GM19099 (cell line): Measurements from ENCODE around the gene ATPAF1.

Experiments used
- POLR2A ChIP-seq: IDR thresholded peaks from 3 replicates; pipeline ENCODE4 v1.6.1; 2011; ENCODE audit warnings: low read depth; ENCODE audit not compliant: insufficient read length; ENCODE audit errors: extremely low read depth

The ATPAF1 gene

DNA sequence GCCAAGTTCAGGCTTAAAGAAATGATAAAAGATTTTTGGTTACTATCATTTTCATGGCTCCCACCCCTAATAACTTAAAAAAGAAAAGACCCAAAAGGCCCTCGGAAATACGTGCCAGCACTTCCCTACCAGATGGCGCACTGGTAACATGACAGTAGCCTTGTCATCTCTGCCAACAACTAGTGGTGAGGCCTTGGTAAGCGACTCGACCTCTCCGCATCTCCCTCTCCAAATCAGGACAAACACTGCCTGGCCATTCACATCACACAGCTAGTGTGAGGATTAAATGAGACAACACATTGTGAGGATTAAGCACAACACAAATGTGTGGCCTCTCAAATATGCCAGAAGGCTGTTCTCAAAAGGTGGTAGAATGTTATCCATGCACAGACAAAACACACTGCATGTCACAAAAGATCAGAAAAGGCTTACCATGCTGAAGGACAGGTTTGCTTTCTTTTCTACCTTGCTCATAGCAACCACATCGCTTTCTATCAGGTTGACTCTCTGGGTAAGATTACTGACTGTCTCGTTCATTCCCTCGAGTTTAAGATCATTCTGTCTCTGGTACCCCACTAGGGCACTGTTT is 19.9 kb upstream of the ATPAF1 start:
- no peak for TF ChIP-seq POLR2A

DNA sequence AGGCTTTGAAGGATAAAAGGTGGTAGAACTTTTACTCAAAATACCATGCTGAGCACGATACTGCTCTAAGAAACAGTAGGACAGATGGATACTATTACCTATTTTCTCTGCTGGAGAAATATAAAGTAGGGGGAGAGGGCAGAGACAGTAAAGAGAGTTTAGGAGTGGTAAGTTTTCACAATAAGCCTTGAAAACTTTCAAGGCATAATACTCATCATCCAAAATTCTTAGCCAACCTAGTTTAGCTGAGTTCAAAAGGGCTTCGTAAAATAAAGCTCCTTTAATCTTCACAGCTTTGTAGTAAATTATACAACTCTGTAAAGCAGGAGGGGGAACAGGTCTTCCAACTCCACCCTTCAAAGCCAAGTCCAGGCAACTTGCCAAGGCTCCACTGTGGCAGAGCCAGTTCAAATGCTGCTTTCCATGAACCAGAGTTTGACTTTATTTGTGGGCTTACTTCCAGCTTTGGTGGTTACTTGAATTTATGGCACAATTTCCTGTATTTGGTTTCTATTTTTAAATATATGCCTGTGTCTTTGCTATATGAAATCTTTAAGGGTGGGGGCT is 19.0 kb upstream of the ATPAF1 start:
- no peak for TF ChIP-seq POLR2A

GRCh38 chr1:46686255-46686654 is 18.1 kb upstream of the ATPAF1 start:
- no peak for TF ChIP-seq POLR2A

DNA sequence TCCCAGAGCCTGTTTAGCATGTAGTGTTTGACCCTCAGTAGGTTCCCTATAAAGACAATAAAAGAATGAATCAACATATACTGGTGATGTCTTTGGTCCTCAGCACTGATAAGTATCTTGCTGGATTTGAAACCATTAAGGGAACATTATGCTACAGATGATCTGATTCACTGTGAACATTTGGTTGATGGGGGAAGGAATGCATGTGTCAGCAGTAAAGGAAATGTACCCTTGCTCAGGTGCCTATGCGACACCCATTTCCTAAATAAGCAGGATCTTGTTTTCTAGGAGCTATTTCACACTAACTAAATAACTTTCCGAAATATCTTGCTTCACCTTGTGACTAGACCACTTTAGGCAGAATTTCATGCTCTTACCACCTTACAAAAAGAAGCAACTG is 16.5 kb upstream of the ATPAF1 start:
- TF ChIP-seq POLR2A, result no peak

- TF ChIP-seq POLR2A, result no peak
Observed at GRCh38 chr1:46682064-46682463, 13.9 kb upstream of the ATPAF1 start.

- no peak for TF ChIP-seq POLR2A
Observed at GRCh38 chr1:46681333-46682034, 13.3 kb upstream of the ATPAF1 start.

GRCh38 chr1:46679789-46680573 is 11.8 kb upstream of the ATPAF1 start:
- TF ChIP-seq POLR2A, result no peak

GRCh38 chr1:46677339-46677738 is 9.2 kb upstream of the ATPAF1 start:
- no peak for TF ChIP-seq POLR2A

GRCh38 chr1:46676531-46676930 is 8.4 kb upstream of the ATPAF1 start:
- TF ChIP-seq POLR2A, result no peak

GRCh38 chr1:46675549-46676314 is 7.6 kb upstream of the ATPAF1 start:
- no peak for TF ChIP-seq POLR2A

DNA sequence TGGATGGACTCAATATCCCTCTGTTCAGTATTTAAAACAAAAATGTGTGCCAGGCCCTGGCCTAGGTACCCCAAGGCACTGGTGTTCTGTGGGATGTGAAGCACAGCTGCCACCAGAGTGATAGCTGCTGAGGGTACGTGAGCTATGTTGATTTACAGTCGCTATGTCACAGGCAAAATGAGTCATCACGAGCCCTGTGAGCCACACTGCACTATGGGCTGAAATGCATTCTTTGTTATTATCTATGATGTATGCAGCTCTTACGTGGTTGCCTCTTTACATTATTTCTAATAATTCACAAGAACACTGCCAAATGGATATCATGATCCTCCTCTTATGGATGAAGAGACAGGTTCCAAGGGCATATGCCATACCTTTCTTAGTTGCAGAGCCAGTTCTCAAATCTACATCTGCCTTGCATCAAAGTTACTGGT is 5.6 kb upstream of the ATPAF1 start:
- TF ChIP-seq POLR2A, result no peak

- no peak for TF ChIP-seq POLR2A
Observed at GRCh38 chr1:46672696-46673095, 4.5 kb upstream of the ATPAF1 start.

- no peak for TF ChIP-seq POLR2A
Observed at GRCh38 chr1:46671554-46671953, 3.4 kb upstream of the ATPAF1 start, which contains the start of gene TEX38. Gene TEX38, plus strand, starts transcription at chr1:46671854. Its CDS starts 81 bp downstream, at chr1:46671935.

GRCh38 chr1:46670134-46670533 is 2.0 kb upstream of the ATPAF1 start:
- no peak for TF ChIP-seq POLR2A

- TF ChIP-seq POLR2A, result no peak
Observed at GRCh38 chr1:46665983-46666382, 2.2 kb downstream of the ATPAF1 start.

GRCh38 chr1:46659307-46659870 is 8.8 kb downstream of the ATPAF1 start:
- no peak for TF ChIP-seq POLR2A
